ENCODE data around the gene FBXW5.

The FBXW5 gene

GRCh38 chr9:136936645-136937170, 7.8 kb downstream of the FBXW5 start:
- DNase-seq (ENCODE audit: low read depth in 2 of 3, low spot score in 1 of 3): no peak

- no peak for DNase-seq (ENCODE audit: low read depth in 2 of 3, low spot score in 1 of 3)
These were observed 8.9 kb downstream of the FBXW5 start for GRCh38 chr9:136935651-136936050.

GRCh38 chr9:136934277-136934676, 10.3 kb downstream of the FBXW5 start:
- no peak for DNase-seq (ENCODE audit: low read depth in 2 of 3, low spot score in 1 of 3)

GRCh38 chr9:136931611-136932130, 12.9 kb downstream of the FBXW5 start:
- DNase-seq (ENCODE audit: low read depth in 2 of 3, low spot score in 1 of 3): no peak

GRCh38 chr9:136930014-136930413, 14.5 kb downstream of the FBXW5 start:
- no peak for DNase-seq (ENCODE audit: low read depth in 2 of 3, low spot score in 1 of 3)

- DNase-seq (ENCODE audit: low read depth in 2 of 3, low spot score in 1 of 3): no peak
These were observed 15.9 kb downstream of the FBXW5 start for GRCh38 chr9:136928591-136928990.

- DNase-seq (ENCODE audit: low read depth in 2 of 3, low spot score in 1 of 3): no peak
These were observed 16.9 kb downstream of the FBXW5 start for GRCh38 chr9:136927343-136928271.

GRCh38 chr9:136926749-136927148, 17.8 kb downstream of the FBXW5 start:
- DNase-seq (ENCODE audit: low read depth in 2 of 3, low spot score in 1 of 3): no peak

GRCh38 chr9:136926154-136926704, 18.3 kb downstream of the FBXW5 start:
- DNase-seq (ENCODE audit: low read depth in 2 of 3, low spot score in 1 of 3): no peak

GRCh38 chr9:136925414-136926153, 19.0 kb downstream of the FBXW5 start:
- no peak for DNase-seq (ENCODE audit: low read depth in 2 of 3, low spot score in 1 of 3)

GRCh38 chr9:136923881-136924280, 20.7 kb downstream of the FBXW5 start:
- no peak for DNase-seq (ENCODE audit: low read depth in 2 of 3, low spot score in 1 of 3)

- no peak for DNase-seq (ENCODE audit: low read depth in 2 of 3, low spot score in 1 of 3)
These were observed 22.0 kb downstream of the FBXW5 start for GRCh38 chr9:136922540-136922939.

GRCh38 chr9:136921718-136922117, 22.8 kb downstream of the FBXW5 start:
- no peak for DNase-seq (ENCODE audit: low read depth in 2 of 3, low spot score in 1 of 3)

GRCh38 chr9:136921307-136921706, 23.2 kb downstream of the FBXW5 start:
- no peak for DNase-seq (ENCODE audit: low read depth in 2 of 3, low spot score in 1 of 3)

- DNase-seq (ENCODE audit: low read depth in 2 of 3, low spot score in 1 of 3): no peak
These were observed 23.8 kb downstream of the FBXW5 start for GRCh38 chr9:136920734-136921231.

- DNase-seq (ENCODE audit: low read depth in 2 of 3, low spot score in 1 of 3): no peak
These were observed 24.5 kb downstream of the FBXW5 start for GRCh38 chr9:136920069-136920468.

GRCh38 chr9:136917902-136918301, 26.6 kb downstream of the FBXW5 start:
- no peak for DNase-seq (ENCODE audit: low read depth in 2 of 3, low spot score in 1 of 3)

GRCh38 chr9:136916330-136917184, 28.0 kb downstream of the FBXW5 start:
- no peak for DNase-seq (ENCODE audit: low read depth in 2 of 3, low spot score in 1 of 3)

GRCh38 chr9:136915632-136916329, 28.8 kb downstream of the FBXW5 start:
- DNase-seq (ENCODE audit: low read depth in 2 of 3, low spot score in 1 of 3): no peak
